GM19035 (cell line): ENCODE results near the gene VWA8.
A peak's percentile ranks its signal among the peaks of the same experiment; 100 is the strongest.
"Not testable (repeated sequence)": the region's sequence is repeated elsewhere in the genome, so short reads cannot be mapped to it uniquely, and the experiment has no call there.

Experiments
- ATAC-seq: cut with Tn5 transposase; IDR thresholded peaks from one replicate; pipeline ENCODE4 v1.9.1; 2021; ENCODE audit not compliant: unreplicated experiment

The VWA8 gene

GRCh38 chr13:41811588-41812021 is 149.3 kb downstream of the VWA8 start:
- ATAC-seq, result peak; percentile 73

GRCh38 chr13:41809962-41810361 is 150.9 kb downstream of the VWA8 start:
- no peak for ATAC-seq

GRCh38 chr13:41803445-41803735 is 157.5 kb downstream of the VWA8 start:
- not testable (repeated sequence) for ATAC-seq

GRCh38 chr13:41802684-41803444 is 158.0 kb downstream of the VWA8 start:
- ATAC-seq, result no peak

GRCh38 chr13:41802043-41802683 is 158.7 kb downstream of the VWA8 start:
- no peak for ATAC-seq

GRCh38 chr13:41791056-41791455 is 169.9 kb downstream of the VWA8 start:
- ATAC-seq, result no peak

- ATAC-seq, result no peak
Measured at GRCh38 chr13:41788552-41788951, 172.4 kb downstream of the VWA8 start.

- no peak for ATAC-seq
Measured at GRCh38 chr13:41785402-41786172, 175.3 kb downstream of the VWA8 start.

- ATAC-seq, result no peak
Measured at GRCh38 chr13:41782086-41782485, 178.8 kb downstream of the VWA8 start.

- ATAC-seq, result no peak
Measured at GRCh38 chr13:41780715-41781706, 179.9 kb downstream of the VWA8 start.

GRCh38 chr13:41775251-41775650 is 185.7 kb downstream of the VWA8 start:
- ATAC-seq, result no peak

- no peak for ATAC-seq
Measured at GRCh38 chr13:41774605-41775218, 186.2 kb downstream of the VWA8 start.

GRCh38 chr13:41767801-41768200 is 193.1 kb downstream of the VWA8 start:
- no peak for ATAC-seq

- ATAC-seq, result no peak
Measured at GRCh38 chr13:41766439-41766838, 194.5 kb downstream of the VWA8 start.

- no peak for ATAC-seq
Measured at GRCh38 chr13:41765813-41766212, 195.1 kb downstream of the VWA8 start.

- no peak for ATAC-seq
Measured at GRCh38 chr13:41765020-41765419, 195.9 kb downstream of the VWA8 start.

- no peak for ATAC-seq
Measured at GRCh38 chr13:41764558-41764957, 196.4 kb downstream of the VWA8 start.

GRCh38 chr13:41763782-41764181 is 197.1 kb downstream of the VWA8 start:
- ATAC-seq, result no peak

GRCh38 chr13:41762796-41763195 is 198.1 kb downstream of the VWA8 start:
- ATAC-seq, result no peak

- ATAC-seq, result no peak
Measured at GRCh38 chr13:41756198-41756880, 204.6 kb downstream of the VWA8 start.
